Fibroblast of skin of abdomen (primary cell): ENCODE data around the gene POMGNT2.
A peak's percentile ranks its signal among the peaks of the same experiment; 100 is the strongest.
"Not testable (repeated sequence)": the region's sequence is repeated elsewhere in the genome, so short reads cannot be mapped to it uniquely, and the experiment has no call there.

Experiments used
- DNase-seq: peaks from one replicate; pipeline ENCODE4 v3.0.0-alpha.2; 2013

POMGNT2 gene

DNA sequence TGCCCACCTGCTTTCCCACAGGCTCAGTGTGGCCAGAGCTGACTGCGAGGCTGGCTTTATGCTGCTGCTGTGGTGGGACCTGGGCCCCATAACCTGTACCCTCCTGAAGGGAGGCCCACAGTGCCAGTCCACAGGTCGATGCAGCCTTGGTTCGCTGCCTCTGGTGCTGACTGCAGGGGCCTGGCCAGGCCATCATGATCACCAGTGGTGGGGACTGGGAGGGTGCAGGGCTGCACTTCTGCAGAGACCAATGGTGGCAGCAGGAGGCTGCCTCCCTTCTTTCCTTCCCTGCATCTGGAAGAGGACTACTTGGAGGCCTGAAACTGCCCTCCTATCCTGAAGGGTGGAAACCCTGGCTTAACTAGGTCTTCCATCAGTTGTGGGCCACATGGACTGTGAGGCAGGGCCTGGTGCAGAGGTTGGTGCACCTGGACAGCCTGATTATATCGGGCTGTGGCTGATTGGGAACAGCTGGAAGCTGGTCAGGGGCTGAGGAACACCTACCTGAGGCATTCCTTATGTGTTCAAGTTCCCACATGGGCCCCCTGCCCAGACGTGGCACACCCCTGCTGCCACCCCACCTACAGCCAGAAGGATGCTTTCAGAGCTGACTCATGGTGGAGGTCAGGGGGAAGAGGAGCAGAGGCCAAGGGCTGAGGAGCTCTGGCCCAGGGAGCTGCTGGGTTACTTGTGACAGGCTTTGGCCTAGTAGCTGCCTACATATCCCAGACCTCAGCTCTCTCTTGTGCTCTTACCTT, 29.8 kb downstream of the POMGNT2 start:
- no peak for DNase-seq

DNA sequence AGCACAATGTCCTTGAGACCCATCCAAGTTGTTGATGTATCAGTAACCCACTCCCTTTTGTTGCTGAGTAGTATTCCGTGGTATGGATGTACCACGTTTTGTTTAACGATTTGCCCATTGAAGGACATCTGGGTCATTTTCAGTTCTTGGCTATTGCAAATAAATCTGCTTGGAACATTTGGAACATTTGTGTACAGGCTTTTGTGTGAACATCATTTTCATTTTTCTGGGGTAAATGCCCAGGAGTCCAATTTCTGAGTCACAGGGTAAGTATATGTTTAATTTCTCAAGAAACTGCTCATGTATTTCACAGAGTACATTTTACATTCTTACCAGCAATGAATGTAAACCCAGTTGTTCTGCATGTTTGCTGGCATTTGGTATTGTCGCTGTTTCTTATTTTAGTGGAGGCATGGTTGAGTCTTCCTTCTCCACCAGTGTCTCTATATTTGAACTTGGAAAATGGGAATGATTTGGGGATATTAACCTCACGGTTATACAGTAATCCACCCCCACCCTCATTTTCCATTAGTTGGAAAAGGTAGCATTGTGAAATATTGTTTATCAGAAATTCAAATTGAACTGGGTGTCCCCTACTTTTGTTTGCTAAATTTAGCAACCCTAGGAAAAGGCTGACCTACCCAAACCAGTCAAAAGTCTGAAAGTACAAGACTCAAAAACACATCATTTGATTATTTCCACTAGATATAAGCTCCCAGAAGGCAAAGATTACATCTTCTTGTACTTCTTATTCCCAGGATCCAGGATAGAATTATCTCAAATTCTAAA, 30.8 kb downstream of the POMGNT2 start:
- DNase-seq, result no peak

DNA sequence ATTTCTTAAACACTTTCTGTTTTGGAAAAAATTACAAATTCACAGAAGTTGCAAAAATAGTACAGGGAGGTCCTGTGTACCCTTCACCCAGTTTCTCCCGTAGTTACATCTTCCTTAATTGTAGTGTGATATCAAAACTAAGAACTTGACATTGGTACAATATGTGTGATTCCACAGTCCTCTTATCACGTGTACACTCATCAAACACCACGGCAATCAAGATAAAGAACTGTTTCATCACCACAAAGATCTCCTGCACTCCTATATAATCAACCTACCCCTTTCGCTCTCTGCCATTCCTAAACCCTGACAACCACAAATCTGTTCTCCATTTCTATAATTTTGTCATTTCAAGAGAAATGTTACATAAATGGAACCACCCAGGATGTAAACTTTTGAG, 31.4 kb downstream of the POMGNT2 start:
- DNase-seq, result no peak

DNA sequence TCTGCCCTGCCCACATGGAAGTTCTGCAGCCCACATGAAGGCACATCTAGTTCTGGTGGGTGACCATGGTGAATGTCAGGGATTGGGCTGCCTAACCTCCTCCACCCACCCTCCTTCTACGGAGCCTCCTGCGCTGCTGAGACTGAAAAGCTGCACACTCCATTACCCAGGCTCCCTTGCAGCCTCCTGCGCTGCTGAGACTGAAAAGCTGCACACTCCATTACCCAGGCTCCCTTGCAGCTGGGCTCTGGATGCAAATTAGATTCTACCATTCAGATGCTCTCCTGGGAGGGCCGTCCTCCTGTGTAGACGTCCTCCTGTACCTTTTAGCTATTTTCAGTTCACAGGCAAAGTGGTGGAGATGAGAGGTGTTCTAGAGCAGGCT, 32.1 kb downstream of the POMGNT2 start:
- no peak for DNase-seq

DNA sequence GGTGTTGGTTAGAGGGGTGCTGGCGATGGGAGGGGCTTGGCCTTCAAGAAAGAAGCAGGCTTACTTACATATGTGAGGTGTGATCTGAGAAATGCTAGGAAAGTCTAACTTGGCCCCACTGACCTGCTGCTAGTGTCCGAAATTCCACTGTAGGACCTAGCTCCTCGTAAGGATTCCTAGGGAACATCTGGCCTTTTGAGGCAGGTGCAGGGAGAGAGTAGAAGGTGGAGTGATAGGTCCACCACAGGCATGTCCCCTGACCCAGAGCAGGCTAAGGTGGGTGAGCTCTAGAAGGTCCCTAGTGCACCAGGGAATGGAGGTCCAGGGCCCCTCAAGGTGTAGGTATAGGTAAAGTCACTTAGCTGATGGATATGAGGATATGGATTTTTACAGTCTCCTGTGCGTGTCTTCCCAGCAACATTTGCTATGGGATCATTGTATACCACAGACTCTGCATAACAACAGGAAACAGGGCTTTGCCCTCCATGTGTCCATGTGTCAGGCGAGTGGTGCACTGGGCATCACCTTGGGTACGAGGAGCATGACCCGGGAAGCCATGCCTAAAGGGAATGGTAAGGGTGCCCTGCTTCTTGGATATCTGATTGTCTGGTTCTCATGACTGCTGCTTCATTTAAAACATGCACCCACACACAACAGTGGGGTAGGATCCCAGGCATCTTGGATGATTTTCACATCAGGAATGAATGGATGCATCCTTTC, 32.6 kb downstream of the POMGNT2 start:
- DNase-seq, result no peak

DNA sequence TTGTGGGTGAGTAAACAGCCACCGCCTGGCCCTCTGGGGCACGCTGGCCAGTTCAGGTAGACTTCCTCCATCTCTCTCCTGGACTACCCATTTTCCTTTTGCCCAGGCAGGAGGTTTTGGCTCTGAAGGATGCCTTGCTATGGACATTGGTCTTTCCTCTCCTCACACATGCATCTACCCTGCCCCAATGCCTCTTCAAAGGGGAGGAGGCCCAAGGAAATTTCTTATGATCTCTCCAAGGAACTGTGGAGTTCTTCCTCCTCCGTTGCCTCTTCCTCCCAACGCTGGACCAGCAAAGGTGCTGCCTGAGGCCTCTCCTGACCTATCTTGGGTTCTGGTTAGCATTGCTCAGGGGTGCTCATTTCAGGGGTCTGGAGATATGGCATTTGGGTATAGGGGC, 33.5 kb downstream of the POMGNT2 start:
- no peak for DNase-seq

DNA sequence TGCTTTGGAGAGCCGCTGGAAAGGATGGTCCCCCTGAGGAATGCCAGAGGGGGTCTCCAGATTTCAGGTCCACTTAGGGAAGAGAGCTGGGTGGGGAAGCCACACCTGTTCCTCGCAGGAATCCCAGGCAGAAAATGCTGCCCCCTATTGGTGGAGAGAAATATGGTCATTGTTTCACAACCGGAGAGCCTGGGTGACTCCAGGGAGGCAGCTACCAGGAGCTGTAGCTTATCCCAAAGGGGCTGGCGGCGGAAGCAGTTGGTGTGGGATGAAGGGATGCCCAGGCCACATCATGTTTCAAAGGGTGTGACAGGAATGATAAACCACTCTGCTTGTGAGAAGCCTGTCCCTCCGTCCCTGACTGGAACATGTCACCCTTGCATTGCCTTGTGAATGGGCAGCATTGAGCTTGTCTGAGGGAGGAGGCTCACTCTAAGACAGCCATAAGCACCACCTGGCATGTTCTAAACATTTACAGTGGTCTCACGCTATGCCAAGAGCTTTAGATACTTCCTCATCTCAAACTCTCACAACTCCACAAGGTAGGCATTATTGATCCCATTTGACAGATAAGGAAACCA, 34.5 kb downstream of the POMGNT2 start:
- DNase-seq, result no peak

DNA sequence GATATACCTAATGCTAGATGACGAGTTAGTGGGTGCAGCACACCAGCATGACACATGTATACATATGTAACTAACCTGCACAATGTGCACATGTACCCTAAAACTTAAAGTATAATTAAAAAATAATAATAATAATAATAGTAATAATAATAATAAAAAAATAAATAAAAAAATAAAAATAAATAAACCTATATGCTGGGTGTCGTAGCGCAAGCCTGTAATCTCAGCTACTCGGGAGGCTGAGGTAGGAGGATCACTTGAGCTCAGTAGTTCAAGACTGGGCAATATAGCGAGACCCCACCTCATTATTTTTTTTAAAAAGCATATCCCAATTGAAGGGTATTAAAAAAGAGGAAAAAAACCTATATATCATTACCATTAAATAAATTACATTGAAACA, 35.2 kb downstream of the POMGNT2 start:
- not testable (repeated sequence) for DNase-seq

DNA sequence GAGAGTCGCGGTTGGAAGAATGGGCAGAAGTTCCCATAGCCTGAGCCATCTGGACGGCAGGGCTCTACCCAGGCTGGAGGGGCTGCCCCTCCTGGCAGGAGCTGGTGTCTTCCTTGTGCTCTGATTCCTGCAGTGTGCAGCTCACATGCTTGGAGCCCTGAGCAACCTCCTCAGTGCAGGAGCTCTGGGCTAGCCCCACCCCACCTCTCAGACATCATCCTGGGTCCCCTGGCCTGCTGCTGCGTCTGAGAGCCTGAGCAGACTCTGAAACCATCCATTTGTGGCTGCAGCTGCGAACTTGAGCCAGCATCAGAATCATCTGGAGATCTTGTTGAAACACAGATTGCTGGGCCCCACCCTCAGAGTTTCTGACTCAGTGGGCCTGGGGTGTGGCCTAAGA, 42.8 kb downstream of the POMGNT2 start:
- DNase-seq, result no peak

DNA sequence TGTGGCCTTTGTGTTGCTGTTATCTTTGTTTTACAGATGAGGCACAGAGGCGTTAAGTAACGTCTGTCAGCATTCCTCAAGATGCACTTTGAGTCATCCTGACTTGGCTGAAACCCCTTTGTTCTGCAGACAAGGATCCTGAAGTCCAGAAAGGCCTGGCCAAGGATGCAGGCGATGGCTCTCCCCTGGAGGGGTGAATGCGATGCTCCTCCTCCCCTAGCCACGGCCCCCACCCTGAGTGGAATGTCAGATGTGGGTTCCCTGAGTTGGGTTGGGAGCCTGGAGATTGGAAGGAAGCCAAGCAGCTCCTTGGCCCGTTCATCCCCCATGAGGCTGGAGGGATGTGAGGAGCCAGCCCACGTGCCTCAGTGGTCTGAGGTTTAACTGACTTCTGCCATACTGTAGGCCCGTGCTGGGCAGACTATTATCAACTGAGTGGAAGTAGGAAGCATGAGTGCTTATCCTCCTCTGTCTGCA, 43.3 kb downstream of the POMGNT2 start:
- DNase-seq, result peak; percentile 12

DNA sequence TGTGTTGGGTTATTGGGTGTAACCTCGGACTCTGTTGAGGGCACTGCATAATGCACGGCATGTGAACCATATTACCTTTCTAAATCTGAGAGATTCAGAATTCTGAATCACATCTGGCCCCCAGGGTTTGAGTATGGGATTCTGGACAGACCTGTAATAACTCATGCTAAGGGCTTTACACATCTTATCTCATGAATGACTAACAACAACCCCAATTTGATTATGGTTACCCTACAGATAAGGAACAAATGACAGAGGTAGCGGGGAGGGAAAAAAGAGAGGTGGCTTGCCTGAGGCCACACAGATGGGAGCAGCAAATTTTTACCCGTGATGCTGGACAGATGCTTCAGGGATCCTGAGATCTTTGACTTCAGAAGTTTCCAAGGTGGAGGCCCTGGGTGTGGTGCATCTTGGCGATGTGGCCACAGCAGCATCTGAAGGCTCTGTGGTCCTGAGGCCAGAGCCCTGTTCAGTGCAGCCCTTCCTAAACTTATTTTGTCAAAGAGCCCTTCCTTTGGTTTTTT, 43.8 kb downstream of the POMGNT2 start:
- no peak for DNase-seq

DNA sequence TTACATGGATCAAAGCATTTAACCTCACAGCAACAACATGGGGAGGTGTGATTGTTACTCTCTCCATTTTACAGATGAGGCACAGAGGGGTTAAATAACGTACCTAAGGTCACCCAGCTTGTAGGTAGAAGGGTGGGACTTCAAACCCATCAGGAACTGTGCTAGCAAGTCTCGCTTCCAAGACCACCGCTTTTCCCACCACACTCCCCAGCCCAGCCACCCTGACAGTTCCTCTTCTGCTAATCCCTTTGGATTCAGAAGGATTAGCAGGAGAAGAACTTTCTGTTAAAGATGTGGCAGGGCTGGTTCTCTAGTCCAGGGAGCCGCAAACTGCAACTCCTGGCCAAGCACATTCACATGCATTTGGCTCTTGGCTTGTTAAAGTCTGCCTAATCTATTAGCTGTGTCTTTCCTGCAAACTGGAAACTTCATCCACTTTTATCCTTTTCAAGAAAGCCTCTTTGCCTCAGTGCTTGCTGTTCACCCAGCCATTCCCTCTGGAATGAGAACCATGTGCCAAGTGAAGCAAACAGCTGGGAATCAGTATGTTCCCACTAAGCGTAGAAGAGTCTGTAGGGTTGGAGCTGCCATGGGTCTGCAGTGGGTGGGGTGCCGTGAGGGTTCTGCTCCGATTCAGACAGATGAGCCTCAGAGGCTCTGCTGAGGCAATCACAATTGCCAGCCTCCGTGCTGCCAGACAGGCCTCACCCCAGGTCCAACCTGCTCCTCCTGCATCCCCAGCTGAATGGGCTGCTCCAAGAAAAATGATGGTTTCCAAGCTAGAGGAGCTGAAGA, 44.6 kb downstream of the POMGNT2 start:
- DNase-seq, result no peak

DNA sequence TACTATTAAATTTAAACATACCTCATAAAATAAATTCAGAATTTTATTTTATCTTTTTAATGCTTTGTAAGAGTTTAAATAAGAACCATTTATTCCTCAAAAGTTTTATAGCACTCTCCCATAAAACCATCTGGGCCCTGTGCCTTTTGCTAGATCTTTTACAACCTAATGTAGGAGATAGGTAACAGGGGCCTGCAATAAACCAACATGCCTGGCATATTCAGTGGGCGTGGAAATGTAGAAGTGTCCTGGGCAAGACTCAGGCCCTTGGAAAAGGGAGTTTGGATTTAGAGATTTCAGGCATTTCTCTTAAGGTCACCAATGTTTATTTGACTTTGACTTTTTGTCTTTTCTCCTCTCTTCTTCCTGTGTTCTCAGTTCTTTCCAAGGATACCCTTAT, 46.4 kb downstream of the POMGNT2 start:
- no peak for DNase-seq

DNA sequence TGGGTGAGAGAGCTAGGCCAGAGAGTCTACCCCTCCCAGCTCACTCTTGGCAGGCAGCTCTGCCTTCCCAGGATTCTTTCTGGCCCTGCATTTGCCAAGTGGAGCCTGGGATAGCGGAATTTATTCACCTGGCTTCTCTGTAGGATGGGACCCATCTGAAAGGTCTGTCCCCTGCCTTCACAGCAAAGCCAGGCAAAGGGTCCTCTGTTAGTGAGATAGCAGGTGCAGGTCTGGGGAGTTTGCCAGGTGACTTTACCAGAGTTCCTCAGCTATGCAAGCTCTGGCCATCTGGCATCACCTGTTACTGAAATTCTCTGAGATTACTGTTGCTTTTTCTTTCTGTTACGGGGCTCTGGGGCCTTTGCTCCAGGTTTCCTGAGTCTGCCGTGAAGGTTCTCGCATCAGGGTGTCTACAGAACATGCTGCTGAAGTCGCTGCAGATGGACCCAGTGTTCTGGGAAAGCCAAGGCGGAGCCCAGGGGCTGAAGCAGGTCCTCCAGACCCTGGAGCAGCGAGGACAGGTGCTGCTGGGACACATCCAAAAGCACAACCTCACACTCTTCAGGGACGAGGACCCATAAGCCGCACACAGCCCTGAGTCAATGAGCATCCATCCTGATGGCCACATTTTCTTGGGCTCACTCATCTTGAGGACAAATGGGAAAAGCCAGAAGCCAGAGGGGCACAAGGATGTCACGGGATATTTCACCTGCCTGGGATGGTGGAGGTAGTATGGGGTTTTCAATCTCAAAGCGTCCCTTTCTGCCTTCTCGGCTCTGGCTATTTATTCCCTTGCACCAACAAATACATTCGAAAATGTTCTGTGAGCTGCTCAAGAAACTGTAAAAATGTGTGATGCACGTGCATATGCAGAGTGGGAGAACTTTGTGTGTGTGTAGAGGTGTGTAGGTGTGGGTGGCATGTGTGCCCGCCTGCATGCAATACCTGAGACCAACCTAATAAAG, 49.8 kb downstream of the POMGNT2 start:
- no peak for DNase-seq

DNA sequence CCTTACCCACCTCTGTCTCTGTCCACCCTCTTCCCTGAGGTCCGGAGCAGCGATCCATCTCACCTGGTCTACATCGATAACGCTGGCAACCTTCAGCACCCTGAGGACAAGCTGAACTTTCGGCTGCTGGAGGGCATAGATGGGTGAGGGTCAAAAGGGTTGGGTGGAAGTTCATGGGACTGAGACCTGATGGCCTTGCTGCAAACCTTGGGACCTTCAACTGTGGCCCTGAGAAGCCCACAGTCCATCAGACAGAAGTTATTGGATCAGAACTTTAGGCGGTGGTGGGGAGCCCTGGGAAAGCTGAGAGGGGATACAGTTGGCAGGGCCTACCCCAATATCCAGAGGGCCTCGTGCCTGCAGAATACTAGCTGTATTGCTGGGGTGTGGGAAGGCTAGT, 50.5 kb downstream of the POMGNT2 start:
- DNase-seq, result no peak

DNA sequence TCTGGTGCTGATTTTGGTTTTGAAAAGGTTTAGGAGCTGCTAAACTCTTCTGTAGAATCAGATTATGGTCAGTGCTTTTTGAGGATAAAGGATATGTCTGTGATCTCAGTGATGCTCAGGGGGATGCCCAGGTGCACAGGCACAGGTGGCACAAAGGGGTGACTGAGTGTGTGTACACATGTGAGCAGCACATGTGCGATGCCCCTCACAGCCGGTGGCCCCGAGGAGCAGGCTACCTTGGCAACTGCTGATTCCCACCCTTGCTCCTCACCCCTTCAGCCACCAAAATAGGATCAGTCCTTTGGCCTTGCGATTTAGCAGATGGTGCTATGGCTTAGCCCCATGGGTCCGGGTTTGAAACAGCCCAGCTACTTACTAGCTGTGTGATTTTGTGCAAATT, 51.1 kb downstream of the POMGNT2 start:
- no peak for DNase-seq

DNA sequence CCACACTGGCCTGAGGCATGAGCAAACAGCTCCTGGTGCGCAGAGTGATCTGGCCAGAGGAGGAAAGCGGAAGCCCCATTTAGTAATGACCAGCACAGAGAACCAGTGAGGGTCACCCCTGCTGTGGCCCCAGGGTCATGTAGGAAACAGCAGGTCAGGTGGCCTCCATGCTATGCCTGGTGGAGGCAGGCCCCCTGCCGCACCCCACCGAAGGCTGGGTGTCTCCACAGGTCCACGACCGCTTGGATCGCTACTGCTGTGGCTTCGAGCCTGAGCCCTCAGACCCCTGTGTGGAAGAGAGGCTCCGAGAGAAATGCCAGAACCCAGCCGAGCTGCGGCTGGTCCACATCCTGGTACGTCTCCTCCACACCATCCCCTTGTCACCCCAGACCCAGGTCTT, 52.6 kb downstream of the POMGNT2 start:
- no peak for DNase-seq

DNA sequence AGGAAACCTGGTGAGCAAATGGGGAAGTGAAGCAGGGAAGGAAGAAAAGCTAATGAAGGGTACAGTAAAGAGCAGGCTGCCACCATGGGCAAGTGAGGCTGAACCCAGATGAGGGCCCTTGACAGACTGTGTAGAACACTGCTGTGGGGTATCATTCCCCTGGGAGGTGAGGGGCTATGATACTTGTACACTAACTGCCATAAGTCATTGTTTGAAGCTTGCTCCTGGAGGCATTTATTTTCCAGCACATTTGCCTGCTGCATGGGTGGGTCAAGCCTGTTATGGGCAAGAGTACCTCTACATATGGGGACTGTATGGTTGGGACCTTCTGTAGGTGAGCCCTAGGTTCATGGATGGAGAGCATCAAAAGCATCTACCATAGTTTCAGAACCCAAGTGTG, 57.4 kb downstream of the POMGNT2 start:
- DNase-seq, result no peak

DNA sequence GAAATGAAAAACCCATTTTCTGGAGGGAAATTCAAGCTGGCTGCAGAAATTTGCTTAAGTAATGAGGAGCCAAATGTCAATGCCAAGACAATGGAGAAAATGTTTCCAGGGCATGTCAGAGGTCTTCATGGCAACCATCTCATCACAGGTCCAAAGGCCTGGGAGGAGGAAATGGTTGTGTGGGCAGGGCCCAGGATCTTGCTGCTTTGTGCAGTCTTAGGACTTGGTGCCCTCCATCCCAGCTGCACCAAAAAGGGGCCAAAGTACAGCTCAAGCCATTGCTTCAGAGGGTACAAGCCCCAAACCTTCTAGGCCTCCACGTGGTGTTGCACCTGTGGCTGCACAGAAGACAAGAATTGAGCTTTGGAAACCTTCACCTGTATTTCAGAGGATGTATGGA, 59.3 kb downstream of the POMGNT2 start:
- no peak for DNase-seq

DNA sequence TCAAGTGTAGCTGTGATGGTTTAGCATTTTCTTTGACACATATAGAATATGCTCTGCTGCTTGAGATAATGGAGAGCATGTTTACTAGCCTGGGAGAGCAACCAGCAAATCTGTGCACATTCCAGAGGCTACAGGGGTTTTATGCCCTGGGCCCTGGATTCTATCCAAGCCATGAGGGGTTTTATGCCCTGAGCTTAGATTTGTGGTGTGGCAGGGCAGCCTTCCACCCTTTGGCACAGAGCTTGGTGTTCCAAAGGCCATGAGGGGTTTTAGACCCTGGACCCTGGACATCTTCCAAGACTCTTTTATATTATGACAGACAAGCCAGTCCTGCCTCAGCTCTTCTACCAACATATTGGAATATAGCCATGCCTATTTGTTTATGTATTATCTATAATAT, 60.8 kb downstream of the POMGNT2 start:
- not testable (repeated sequence) for DNase-seq

DNA sequence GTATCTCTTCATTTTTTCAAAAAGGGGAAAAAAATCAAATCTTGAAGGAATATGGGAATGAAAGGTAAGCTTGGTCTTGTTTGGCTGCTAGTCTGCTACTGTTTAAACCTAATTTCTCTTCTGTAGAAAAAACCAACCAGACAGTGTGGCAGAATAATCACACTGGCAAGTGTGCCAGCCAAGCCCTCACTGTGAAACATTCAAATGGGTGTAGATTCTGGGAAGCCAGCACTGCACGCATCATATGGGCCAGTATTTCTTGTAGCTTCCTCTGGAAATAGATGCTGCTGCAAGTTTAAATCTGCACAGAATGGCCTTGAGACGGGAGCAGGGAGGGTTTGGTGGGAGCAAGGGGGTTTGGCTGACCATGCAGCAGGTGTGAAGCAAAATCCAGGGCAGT, 62.1 kb downstream of the POMGNT2 start:
- DNase-seq, result no peak
